ENCODE measurements around the gene LRRC23. TPM values are rescaled to one million over a fixed set of nuclear protein-coding genes. Genes with fewer than 3 reads are reported as not detected.

LRRC23 gene
- total RNA-seq, 1 experiment from 2014 or later = 8.0 TPM

DNA sequence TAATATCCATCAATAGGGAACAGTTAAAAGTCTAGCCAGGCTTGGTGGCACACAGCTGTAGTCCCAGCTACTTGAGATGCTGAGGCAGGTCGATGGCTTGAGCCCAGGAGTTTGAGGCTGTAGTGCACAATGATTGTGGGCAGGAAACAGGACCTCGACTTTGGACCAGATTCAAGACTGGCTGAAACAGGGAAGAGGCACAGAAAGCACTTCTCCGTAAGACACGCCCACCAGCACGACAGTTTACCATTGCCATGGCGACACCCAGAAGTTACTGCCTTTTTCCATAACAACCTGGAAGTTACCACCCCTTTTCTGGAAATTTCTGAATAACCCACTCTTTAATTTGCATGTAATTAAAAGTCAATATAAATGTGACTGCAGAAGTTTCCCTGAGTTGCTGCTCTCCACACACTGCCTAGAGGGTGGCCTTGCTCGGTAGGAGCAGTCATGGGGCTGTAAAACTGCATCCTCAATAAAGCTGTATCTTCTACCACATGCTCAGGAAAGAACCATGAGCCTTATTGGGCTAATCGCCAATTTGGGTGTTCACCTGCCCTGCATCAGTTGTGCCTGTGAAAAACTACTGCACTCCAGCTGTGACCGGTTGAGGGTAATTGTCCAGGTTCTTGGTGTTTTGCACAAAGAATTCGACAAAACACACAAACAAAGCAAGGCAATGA is 4.6 kb upstream of the LRRC23 start:
- no peaks in the 10 kb centered on the region for H3K27me3 ChIP-seq (ENCODE audit: insufficient read depth, low read length)
- no TSS peak for BruUV-seq (replicated peaks)
- H3K9me2 ChIP-seq (ENCODE audit: insufficient read depth) = no peaks in the 10 kb centered on the region
- peaks cover 8 to 24% of the 10 kb centered on the region in 2 experiments for H3K4me1 ChIP-seq (ENCODE audit: control insufficient read depth in 1 of 2, insufficient read depth in 2 of 2, low read length in 2 of 2)
- TF ChIP-seq, protein P1, sequence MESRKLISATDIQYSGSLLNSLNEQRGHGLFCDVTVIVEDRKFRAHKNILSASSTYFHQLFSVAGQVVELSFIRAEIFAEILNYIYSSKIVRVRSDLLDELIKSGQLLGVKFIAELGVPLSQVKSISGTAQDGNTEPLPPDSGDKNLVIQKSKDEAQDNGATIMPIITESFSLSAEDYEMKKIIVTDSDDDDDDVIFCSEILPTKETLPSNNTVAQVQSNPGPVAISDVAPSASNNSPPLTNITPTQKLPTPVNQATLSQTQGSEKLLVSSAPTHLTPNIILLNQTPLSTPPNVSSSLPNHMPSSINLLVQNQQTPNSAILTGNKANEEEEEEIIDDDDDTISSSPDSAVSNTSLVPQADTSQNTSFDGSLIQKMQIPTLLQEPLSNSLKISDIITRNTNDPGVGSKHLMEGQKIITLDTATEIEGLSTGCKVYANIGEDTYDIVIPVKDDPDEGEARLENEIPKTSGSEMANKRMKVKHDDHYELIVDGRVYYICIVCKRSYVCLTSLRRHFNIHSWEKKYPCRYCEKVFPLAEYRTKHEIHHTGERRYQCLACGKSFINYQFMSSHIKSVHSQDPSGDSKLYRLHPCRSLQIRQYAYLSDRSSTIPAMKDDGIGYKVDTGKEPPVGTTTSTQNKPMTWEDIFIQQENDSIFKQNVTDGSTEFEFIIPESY (IDR thresholded peaks at IDR 0.05; ENCODE audit: extremely low read depth, insufficient replicate concordance, low read length) = no peak
- TF ChIP-seq POLR2A (IDR thresholded peaks at IDR 0.05; ENCODE audit: borderline replicate concordance, extremely low read depth, insufficient read depth, insufficient read length) = no peak
- TF ChIP-seq CEBPB (IDR thresholded peaks at IDR 0.05; ENCODE audit: low read depth) = no peak
- H3K4me2 ChIP-seq (ENCODE audit: low read length) = 0 out of 2 replicates have a peak overlapping the region, but pooled peaks have one; percentile 8
- no peak overlapping the region for H2AFZ ChIP-seq (ENCODE audit: low read depth, low read length, poor library complexity, severe bottlenecking)
- ChIA-PET POLR2A (no interaction called here), CTCF (interaction anchor here (1.1 kb wide), 1 partner anchor 28 kb away, joined by 3 read pairs; no protein-coding TSS in a partner anchor), RAD21 (ENCODE audit: low non-redundant PET in 1 of 2, low total read pairs in 2 of 2, uncharacterized antibody in 2 of 2, unreplicated experiment in 2 of 2) (no interaction called here)
- no peaks in the 10 kb centered on the region for H3K79me2 ChIP-seq (ENCODE audit: insufficient read depth, low read length)
- H3K36me3 ChIP-seq (ENCODE audit: control insufficient read depth in 1 of 2, insufficient read depth in 2 of 2, low read length in 2 of 2) = no peaks in the 10 kb centered on the region
- ATAC-seq = no peak
- no peak overlapping the region for H3K4me3 ChIP-seq (replicated peaks in 1 of 2; ENCODE audit: low read depth in 1 of 2, low read length in 2 of 2)
- H3K27ac ChIP-seq (ENCODE audit: low read depth, low read length) = no peak overlapping the region
- DNase-seq (ENCODE audit: low read depth, low spot score) = no peak
- no peaks in the 10 kb centered on the region for H3K9me3 ChIP-seq (ENCODE audit: control insufficient read depth in 1 of 2, insufficient read depth in 1 of 2, low read depth in 1 of 2, low read length in 2 of 2)
- no peak overlapping the region for H3K9ac ChIP-seq (ENCODE audit: low read length)
- intact Hi-C loops (cut with micrococcal nuclease) = no loop called here
- H4K20me1 ChIP-seq (ENCODE audit: insufficient read depth) = no peaks in the 10 kb centered on the region

DNA sequence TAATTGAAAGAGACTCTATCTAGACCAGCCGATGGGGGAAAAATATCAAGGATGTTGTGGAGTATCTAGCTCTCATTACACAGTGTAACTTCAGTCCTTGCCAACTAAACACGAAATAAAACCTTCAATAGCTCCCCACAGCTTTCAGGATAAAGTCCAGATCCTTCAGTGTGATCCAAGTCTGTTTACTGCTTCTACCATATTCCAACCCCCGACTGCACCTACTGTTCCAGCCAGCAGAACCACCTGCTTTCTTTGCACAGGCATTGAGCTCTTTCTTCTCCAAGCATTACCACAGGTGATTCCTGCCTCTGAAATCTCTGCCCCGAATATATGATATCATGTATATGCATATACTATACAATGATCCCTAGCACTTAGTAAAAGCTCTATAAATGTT is 2.2 kb upstream of the LRRC23 start:
- no peaks in the 10 kb centered on the region for H3K9me2 ChIP-seq (ENCODE audit: insufficient read depth)
- ChIA-PET RAD21 (ENCODE audit: low non-redundant PET in 1 of 2, low total read pairs in 2 of 2, uncharacterized antibody in 2 of 2, unreplicated experiment in 2 of 2) (no interaction called here), CTCF (interaction anchor here (1.1 kb wide), 1 partner anchor 12 kb away, joined by 6 read pairs; no protein-coding TSS in a partner anchor), POLR2A (interaction anchor here (1.3 to 1.4 kb wide), 3 partner anchors 11 to 41 kb away, joined by 3 to 5 read pairs (median 4); partner anchors contain the start of genes C12orf57 and RNU7-1)
- ATAC-seq = no peak
- DNase-seq (ENCODE audit: low read depth, low spot score) = no peak
- H3K9ac ChIP-seq (ENCODE audit: low read length) = no peak overlapping the region
- H2AFZ ChIP-seq (ENCODE audit: low read depth, low read length, poor library complexity, severe bottlenecking) = no peak overlapping the region
- H3K36me3 ChIP-seq (ENCODE audit: control insufficient read depth in 1 of 2, insufficient read depth in 2 of 2, low read length in 2 of 2) = no peaks in the 10 kb centered on the region
- H3K27me3 ChIP-seq (ENCODE audit: insufficient read depth, low read length) = no peaks in the 10 kb centered on the region
- H3K4me2 ChIP-seq (ENCODE audit: low read length) = no peak overlapping the region
- H3K4me1 ChIP-seq (ENCODE audit: control insufficient read depth in 1 of 2, insufficient read depth in 2 of 2, low read length in 2 of 2) = peaks cover 10 to 31% of the 10 kb centered on the region in 2 experiments
- no peak overlapping the region for H3K4me3 ChIP-seq (replicated peaks in 1 of 2; ENCODE audit: low read depth in 1 of 2, low read length in 2 of 2)
- H3K79me2 ChIP-seq (ENCODE audit: insufficient read depth, low read length) = no peaks in the 10 kb centered on the region
- BruUV-seq (replicated peaks) = no TSS peak
- intact Hi-C loops (cut with micrococcal nuclease) = no loop called here
- no peaks in the 10 kb centered on the region for H3K9me3 ChIP-seq (ENCODE audit: control insufficient read depth in 1 of 2, insufficient read depth in 1 of 2, low read depth in 1 of 2, low read length in 2 of 2)
- no peaks in the 10 kb centered on the region for H4K20me1 ChIP-seq (ENCODE audit: insufficient read depth)
- H3K27ac ChIP-seq (ENCODE audit: low read depth, low read length) = no peak overlapping the region
- TF ChIP-seq CEBPB (IDR thresholded peaks at IDR 0.05; ENCODE audit: low read depth) (no peak), FOSL1 (IDR thresholded peaks at IDR 0.05; ENCODE audit: low read depth) (no peak), EGR1 (IDR thresholded peaks at IDR 0.05; ENCODE audit: low read depth) (no peak), EZH2 (IDR thresholded peaks at IDR 0.05) (no peak), EZH2phosphoT487 (IDR thresholded peaks at IDR 0.05; ENCODE audit: borderline replicate concordance) (no peak), JUND (IDR thresholded peaks at IDR 0.05) (no peak)
- TF ChIP-seq, protein P2, sequence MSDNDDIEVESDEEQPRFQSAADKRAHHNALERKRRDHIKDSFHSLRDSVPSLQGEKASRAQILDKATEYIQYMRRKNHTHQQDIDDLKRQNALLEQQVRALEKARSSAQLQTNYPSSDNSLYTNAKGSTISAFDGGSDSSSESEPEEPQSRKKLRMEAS (IDR thresholded peaks at IDR 0.05) = no peak
- TF ChIP-seq, protein P3, sequence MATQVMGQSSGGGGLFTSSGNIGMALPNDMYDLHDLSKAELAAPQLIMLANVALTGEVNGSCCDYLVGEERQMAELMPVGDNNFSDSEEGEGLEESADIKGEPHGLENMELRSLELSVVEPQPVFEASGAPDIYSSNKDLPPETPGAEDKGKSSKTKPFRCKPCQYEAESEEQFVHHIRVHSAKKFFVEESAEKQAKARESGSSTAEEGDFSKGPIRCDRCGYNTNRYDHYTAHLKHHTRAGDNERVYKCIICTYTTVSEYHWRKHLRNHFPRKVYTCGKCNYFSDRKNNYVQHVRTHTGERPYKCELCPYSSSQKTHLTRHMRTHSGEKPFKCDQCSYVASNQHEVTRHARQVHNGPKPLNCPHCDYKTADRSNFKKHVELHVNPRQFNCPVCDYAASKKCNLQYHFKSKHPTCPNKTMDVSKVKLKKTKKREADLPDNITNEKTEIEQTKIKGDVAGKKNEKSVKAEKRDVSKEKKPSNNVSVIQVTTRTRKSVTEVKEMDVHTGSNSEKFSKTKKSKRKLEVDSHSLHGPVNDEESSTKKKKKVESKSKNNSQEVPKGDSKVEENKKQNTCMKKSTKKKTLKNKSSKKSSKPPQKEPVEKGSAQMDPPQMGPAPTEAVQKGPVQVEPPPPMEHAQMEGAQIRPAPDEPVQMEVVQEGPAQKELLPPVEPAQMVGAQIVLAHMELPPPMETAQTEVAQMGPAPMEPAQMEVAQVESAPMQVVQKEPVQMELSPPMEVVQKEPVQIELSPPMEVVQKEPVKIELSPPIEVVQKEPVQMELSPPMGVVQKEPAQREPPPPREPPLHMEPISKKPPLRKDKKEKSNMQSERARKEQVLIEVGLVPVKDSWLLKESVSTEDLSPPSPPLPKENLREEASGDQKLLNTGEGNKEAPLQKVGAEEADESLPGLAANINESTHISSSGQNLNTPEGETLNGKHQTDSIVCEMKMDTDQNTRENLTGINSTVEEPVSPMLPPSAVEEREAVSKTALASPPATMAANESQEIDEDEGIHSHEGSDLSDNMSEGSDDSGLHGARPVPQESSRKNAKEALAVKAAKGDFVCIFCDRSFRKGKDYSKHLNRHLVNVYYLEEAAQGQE (IDR thresholded peaks at IDR 0.05; ENCODE audit: low read depth) = no peak
- TF ChIP-seq, protein P4, sequence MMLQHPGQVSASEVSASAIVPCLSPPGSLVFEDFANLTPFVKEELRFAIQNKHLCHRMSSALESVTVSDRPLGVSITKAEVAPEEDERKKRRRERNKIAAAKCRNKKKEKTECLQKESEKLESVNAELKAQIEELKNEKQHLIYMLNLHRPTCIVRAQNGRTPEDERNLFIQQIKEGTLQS (IDR thresholded peaks at IDR 0.05) = no peak

All from HCT116 (cell line).